Right atrium auricular region (tissue), 2 donors: ENCODE results near the gene PRMT1. TPM values are rescaled to one million over a fixed set of nuclear protein-coding genes. Genes with fewer than 3 reads are reported as not detected.
"Not testable (repeated sequence)": the region's sequence is repeated elsewhere in the genome, so short reads cannot be mapped to it uniquely, and the experiment has no call there.

Experiments
- DNase-seq: peaks from one replicate; pipeline ENCODE4 v3.0.0-alpha.2; 2019; ENCODE audit warnings: low spot score
- H3K27ac ChIP-seq, 2 donors: fragments of 200-600 bp; sonication (generic); 1 replicate in 1 of 2; 2 replicates in 1 of 2; pipeline ENCODE4 v1.5.1; 2016 to 2019
- H3K27me3 ChIP-seq, 2 donors: fragments of 200-600 bp; sonication (generic); one replicate each; pipeline versions ENCODE4 v1.5.1 to v1.6.0; 2017 to 2019
- H3K36me3 ChIP-seq: fragments of 200-600 bp; sonication (generic); one replicate; pipeline ENCODE4 v1.5.1; 2016
- H3K4me1 ChIP-seq, 2 donors: fragments of 200-600 bp; sonication (generic); one replicate each; pipeline versions ENCODE4 v1.5.1 to v1.6.0; 2017 to 2019
- H3K4me3 ChIP-seq, 2 donors: fragments of 200-600 bp; sonication (generic); 1 replicate in 1 of 2; 2 replicates in 1 of 2; pipeline ENCODE4 v1.5.1; 2017 to 2019; ENCODE audit warnings: mild to moderate bottlenecking in 1 of 2, moderate library complexity in 1 of 2
- H3K9me3 ChIP-seq, 2 donors: fragments of 200-600 bp; sonication (generic); one replicate each; pipeline ENCODE4 v1.5.1; 2019
- CTCF ChIP-seq, 2 donors: fragments of 200-600 bp; sonication (generic); IDR thresholded peaks; one replicate each; pipeline ENCODE4 v1.5.1; 2019; ENCODE audit warnings: antibody characterized with exemption in 2 of 2
- microRNA-seq, 2 donors: library from miRNA; unstranded; fragments of <30 nt; microRNA quantifications; one replicate each; pipeline ENCODE4, GENCODE V29; 2016 to 2017; ENCODE audit warnings: borderline number of aligned reads in 2 of 2, borderline replicate concordance in 1 of 2
- total RNA-seq, 2 donors: library from RNA; depleted of rRNA; stranded (reverse); fragments of >200 nt; gene quantifications; one replicate each; pipeline ENCODE4 v1.1.0, GENCODE V29; 2016

The PRMT1 gene
- total RNA-seq, 2 donors from 2014 or later, result 187 to 192 TPM

GRCh38 chr19:49718991-49719390, 41.9 kb downstream of the PRMT1 start:
- H3K9me3 ChIP-seq, result no peaks in the 10 kb centered on the region
- no peaks in the 10 kb centered on the region for H3K36me3 ChIP-seq
- no peak for TF ChIP-seq CTCF (IDR thresholded peaks at IDR 0.05)
- H3K4me1 ChIP-seq, result no peaks in the 10 kb centered on the region
- no peak overlapping the region for H3K4me3 ChIP-seq
- no peak overlapping the region for H3K27ac ChIP-seq
- no peaks in the 10 kb centered on the region for H3K27me3 ChIP-seq
- no peak for DNase-seq

- not testable (repeated sequence) for H3K4me3 ChIP-seq, H3K27ac ChIP-seq, H3K27me3 ChIP-seq, H3K36me3 ChIP-seq, DNase-seq, H3K4me1 ChIP-seq, H3K9me3 ChIP-seq
These were observed 42.3 kb downstream of the PRMT1 start for GRCh38 chr19:49719420-49719819.

GRCh38 chr19:49727217-49728030, 50.4 kb downstream of the PRMT1 start:
- no peaks in the 10 kb centered on the region for H3K36me3 ChIP-seq
- peak overlapping the region; percentile 35 to 67 for H3K27ac ChIP-seq
- H3K4me1 ChIP-seq, result peaks cover 0 to 10% of the 10 kb centered on the region in 2 donors

GRCh38 chr19:49730166-49730565, 53.1 kb downstream of the PRMT1 start:
- H3K4me3 ChIP-seq, result no peak overlapping the region
- peaks cover 0 to 10% of the 10 kb centered on the region in 2 donors for H3K4me1 ChIP-seq
- no peaks in the 10 kb centered on the region for H3K27me3 ChIP-seq
- H3K9me3 ChIP-seq, result no peaks in the 10 kb centered on the region
- H3K27ac ChIP-seq, result no peak overlapping the region
- DNase-seq, result no peak
- no peak for TF ChIP-seq CTCF (IDR thresholded peaks at IDR 0.05)
- H3K36me3 ChIP-seq, result no peaks in the 10 kb centered on the region

More at GRCh38 chr19:49727217-49728030, 50.4 kb downstream of the PRMT1 start:
- TF ChIP-seq CTCF (IDR thresholded peaks at IDR 0.05), result no peak
- DNase-seq, result peak; percentile 80
- H3K4me3 ChIP-seq, result no peak overlapping the region
- no peaks in the 10 kb centered on the region for H3K27me3 ChIP-seq
- no peaks in the 10 kb centered on the region for H3K9me3 ChIP-seq

Small RNA genes within 50 kb of the gene (microRNA-seq; reads per million reads assigned to microRNA genes)
- 0.71 reads per million in 2 donors for gene MIR5088

Other genes starting within 250 kb of the PRMT1 start
- gene SLC17A7, start 235.7 kb upstream of the PRMT1 start, total RNA-seq, result under 1 TPM; 0.59 to 0.67 TPM
- gene PIH1D1, start 225.5 kb upstream of the PRMT1 start, total RNA-seq, result 10 to 100 TPM; 55.8 to 61.5 TPM
- gene ALDH16A1, start 224.0 kb upstream of the PRMT1 start, total RNA-seq, result 10 to 100 TPM in 1 of 2 donors, 1 to 10 TPM in 1; 9.5 to 18.5 TPM
- gene FLT3LG, start 203.1 kb upstream of the PRMT1 start, total RNA-seq, result 1 to 10 TPM; 1.1 to 2.6 TPM
- 1,000 to 10,000 TPM in 1 of 2 donors, 100 to 1,000 TPM in 1; 765 to 1,868 TPM for gene RPL13A, start 189.7 kb upstream of the PRMT1 start, total RNA-seq
- 1,000 to 10,000 TPM; 1,048 to 2,648 TPM for gene RPS11, start 180.8 kb upstream of the PRMT1 start, total RNA-seq
- gene FCGRT, start 164.6 kb upstream of the PRMT1 start, total RNA-seq, result 100 to 1,000 TPM in 1 of 2 donors, 10 to 100 TPM in 1; 98.2 to 123 TPM
- 10 to 100 TPM; 15.8 to 17.2 TPM for gene RCN3, start 149.3 kb upstream of the PRMT1 start, total RNA-seq
- 10 to 100 TPM; 39.0 to 62.3 TPM for gene NOSIP, start 96.7 kb upstream of the PRMT1 start, total RNA-seq
- gene PRRG2, start 96.0 kb upstream of the PRMT1 start, total RNA-seq, result 1 to 10 TPM in 1 of 2 donors, under 1 TPM in 1; 0.63 to 2.3 TPM
- 10 to 100 TPM in 1 of 2 donors, 1 to 10 TPM in 1; 6.6 to 13.3 TPM for gene PRR12, start 86.1 kb upstream of the PRMT1 start, total RNA-seq
- gene RRAS, start 37.1 kb upstream of the PRMT1 start, total RNA-seq, result 10 to 100 TPM; 60.9 to 83.5 TPM
- 10 to 100 TPM; 14.3 to 22.3 TPM for gene SCAF1, start 35.1 kb upstream of the PRMT1 start, total RNA-seq
- gene IRF3, start 11.4 kb upstream of the PRMT1 start, total RNA-seq, result 10 to 100 TPM; 33.2 to 34.0 TPM
- gene BCL2L12, start 11.3 kb upstream of the PRMT1 start, total RNA-seq, result 1 to 10 TPM; 5.7 to 6.5 TPM
- gene ADM5, start 12.3 kb downstream of the PRMT1 start, total RNA-seq, result under 1 TPM in 1 of 2 donors, not detected in 1; 0.43 TPM
- gene CPT1C, start 13.8 kb downstream of the PRMT1 start, total RNA-seq, result 1 to 10 TPM; 1.2 to 2.8 TPM
- under 1 TPM; 0.28 to 0.96 TPM for gene TSKS, start 86.0 kb downstream of the PRMT1 start, total RNA-seq
- gene AP2A1, start 89.7 kb downstream of the PRMT1 start, total RNA-seq, result 10 to 100 TPM; 72.5 to 97.3 TPM
- gene FUZ, start 136.0 kb downstream of the PRMT1 start, total RNA-seq, result 10 to 100 TPM; 18.5 to 22.5 TPM
- 10 to 100 TPM; 31.1 to 54.0 TPM for gene MED25, start 141.0 kb downstream of the PRMT1 start, total RNA-seq
- 10 to 100 TPM; 64.6 to 81.0 TPM for gene PTOV1, start 173.9 kb downstream of the PRMT1 start, total RNA-seq
- 10 to 100 TPM; 29.2 to 32.5 TPM for gene PNKP, start 190.3 kb downstream of the PRMT1 start, total RNA-seq
- gene AKT1S1, start 200.1 kb downstream of the PRMT1 start, total RNA-seq, result 10 to 100 TPM; 20.6 to 25.8 TPM
- 10 to 100 TPM; 20.4 to 27.5 TPM for gene TBC1D17, start 200.4 kb downstream of the PRMT1 start, total RNA-seq
- under 1 TPM in 1 of 2 donors, not detected in 1; 0.43 TPM for gene IL4I1, start 219.6 kb downstream of the PRMT1 start, total RNA-seq